GM12891 (cell line): ENCODE measurements around the gene CYREN.

Experiments
- POLR2AphosphoS5 ChIP-seq: IDR thresholded peaks from 2 replicates; pipeline ENCODE4 v1.6.1; 2011; ENCODE audit warnings: low read depth, low read length, control low read depth
- TAF1 ChIP-seq: IDR thresholded peaks from 2 replicates; pipeline ENCODE4 v1.6.1; 2011; ENCODE audit warnings: low read depth, low read length, control low read depth

GRCh38 chr7:135190703-135191102 is 20.2 kb upstream of the CYREN start:
- no peak for TF ChIP-seq TAF1
- no peak for TF ChIP-seq POLR2AphosphoS5
